ENCODE data around the gene MYO5A.
A peak's percentile ranks its signal among the peaks of the same experiment; 100 is the strongest.

MYO5A gene

GRCh38 chr15:52448011-52448890 lies 80.4 kb downstream of the MYO5A start:
- TF ChIP-seq SETDB1 (IDR thresholded peaks at IDR 0.05; ENCODE audit: insufficient read length, low read length) (no peak), ZBTB8A (tag by site-specific recombination; IDR thresholded peaks at IDR 0.05) (0 out of 2 replicates have a peak, but pooled peaks have one; percentile 12), ZNF704 (tag by site-specific recombination; IDR thresholded peaks at IDR 0.05) (no peak), ZNF521 (tag by site-specific recombination; IDR thresholded peaks at IDR 0.05) (no peak), ZIC2 (tag by site-specific recombination; IDR thresholded peaks at IDR 0.05) (peak; percentile 77), ZNF132 (tag by site-specific recombination; IDR thresholded peaks at IDR 0.05; ENCODE audit: borderline replicate concordance) (no peak), EGR2 (tag by site-specific recombination; IDR thresholded peaks at IDR 0.05; ENCODE audit: low read depth) (no peak), ZNF747 (tag by site-specific recombination; IDR thresholded peaks at IDR 0.05) (no peak), ZFP69B (tag by site-specific recombination; IDR thresholded peaks at IDR 0.05) (peak; percentile 94), ZNF24 (tag by site-specific recombination; IDR thresholded peaks at IDR 0.05) (no peak), ZNF394 (tag by site-specific recombination; IDR thresholded peaks at IDR 0.05; ENCODE audit: borderline replicate concordance) (no peak), ZNF211 (tag by site-specific recombination; IDR thresholded peaks at IDR 0.05; ENCODE audit: low read depth) (no peak), ZNF692 (tag by site-specific recombination; IDR thresholded peaks at IDR 0.05) (peak; percentile 93), ZNF341 (tag by site-specific recombination; IDR thresholded peaks at IDR 0.05; ENCODE audit: low read depth) (peak; percentile 36), HOXD13 (CRISPR knock-in tag; IDR thresholded peaks at IDR 0.05; ENCODE audit: borderline replicate concordance) (no peak)
- TF ChIP-seq, protein P1, sequence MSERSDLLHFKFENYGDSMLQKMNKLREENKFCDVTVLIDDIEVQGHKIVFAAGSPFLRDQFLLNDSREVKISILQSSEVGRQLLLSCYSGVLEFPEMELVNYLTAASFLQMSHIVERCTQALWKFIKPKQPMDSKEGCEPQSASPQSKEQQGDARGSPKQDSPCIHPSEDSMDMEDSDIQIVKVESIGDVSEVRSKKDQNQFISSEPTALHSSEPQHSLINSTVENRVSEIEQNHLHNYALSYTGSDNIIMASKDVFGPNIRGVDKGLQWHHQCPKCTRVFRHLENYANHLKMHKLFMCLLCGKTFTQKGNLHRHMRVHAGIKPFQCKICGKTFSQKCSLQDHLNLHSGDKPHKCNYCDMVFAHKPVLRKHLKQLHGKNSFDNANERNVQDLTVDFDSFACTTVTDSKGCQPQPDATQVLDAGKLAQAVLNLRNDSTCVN (tag by site-specific recombination; optimal IDR thresholded peaks at IDR 0.05), result no peak
- TF ChIP-seq, protein P2, sequence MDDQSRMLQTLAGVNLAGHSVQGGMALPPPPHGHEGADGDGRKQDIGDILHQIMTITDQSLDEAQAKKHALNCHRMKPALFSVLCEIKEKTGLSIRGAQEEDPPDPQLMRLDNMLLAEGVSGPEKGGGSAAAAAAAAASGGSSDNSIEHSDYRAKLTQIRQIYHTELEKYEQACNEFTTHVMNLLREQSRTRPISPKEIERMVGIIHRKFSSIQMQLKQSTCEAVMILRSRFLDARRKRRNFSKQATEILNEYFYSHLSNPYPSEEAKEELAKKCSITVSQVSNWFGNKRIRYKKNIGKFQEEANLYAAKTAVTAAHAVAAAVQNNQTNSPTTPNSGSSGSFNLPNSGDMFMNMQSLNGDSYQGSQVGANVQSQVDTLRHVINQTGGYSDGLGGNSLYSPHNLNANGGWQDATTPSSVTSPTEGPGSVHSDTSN (CRISPR knock-in tag; IDR thresholded peaks at IDR 0.05), result no peak
- Histone ChIP-seq H3K9me3 (ENCODE audit: control insufficient read depth, insufficient read depth, low read depth, low read length) (no peaks in the 10 kb centered on the region), H3K36me3 (ENCODE audit: control insufficient read depth in 2 of 2, insufficient read depth in 1 of 2, low read length in 2 of 2) (no peaks in the 10 kb centered on the region), H3K4me1 (ENCODE audit: control insufficient read depth, insufficient read depth, low read length) (no peaks in the 10 kb centered on the region), H3K4me3 (ENCODE audit: low read depth, low read length) (no peak overlapping the region), H3K27ac (ENCODE audit: extremely low read depth, low read depth, low read length) (no peak overlapping the region)
- CTCF ChIA-PET, result no interaction called here
- POLR2A ChIA-PET, result no interaction called here

- ChIA-PET POLR2A (no interaction called here), CTCF (no interaction called here)
- TF ChIP-seq ZNF280D (tag by site-specific recombination; IDR thresholded peaks at IDR 0.05) (no peak), ZNF585B (tag by site-specific recombination; IDR thresholded peaks at IDR 0.05) (peak; percentile 66)
- H3K9me3 ChIP-seq (ENCODE audit: control insufficient read depth, insufficient read depth, low read depth, low read length), result no peaks in the 10 kb centered on the region
- no peaks in the 10 kb centered on the region for H3K4me1 ChIP-seq (ENCODE audit: control insufficient read depth, insufficient read depth, low read length)
- H3K27ac ChIP-seq (ENCODE audit: extremely low read depth, low read depth, low read length), result no peak overlapping the region
- no peak overlapping the region for H3K4me3 ChIP-seq (ENCODE audit: low read depth, low read length)
- H3K36me3 ChIP-seq (ENCODE audit: control insufficient read depth in 2 of 2, insufficient read depth in 1 of 2, low read length in 2 of 2), result no peaks in the 10 kb centered on the region
These were observed 82.7 kb downstream of the MYO5A start for GRCh38 chr15:52445954-52446353.

Measured in HEK293 (cell line).